PC-9 (cell line): ENCODE data around the gene URAD. TPM values are rescaled to one million over a fixed set of nuclear protein-coding genes. Genes with fewer than 3 reads are reported as not detected.

Experiments
- BruUV-seq: library from RNA; stranded (reverse); fragments of 400-500 nt; replicated peaks from 2 replicates; lab custom pipeline; 2021; lab: Mats Ljungman, UMichigan
- CTCF ChIA-PET: fragments of 300-600 bp; sonication (Branson Sonifier 250); formaldehyde crosslinking; loops from one replicate; lab custom pipeline; 2022; ENCODE audit warnings: antibody characterized with exemption; lab: Charles Lee
- POLR2A ChIA-PET: fragments of 300-600 bp; sonication (Branson Sonifier 250); formaldehyde crosslinking; loops from one replicate; lab custom pipeline; 2022; ENCODE audit warnings: antibody characterized with exemption; ENCODE audit not compliant: unreplicated experiment; lab: Charles Lee
- DNase-seq, 2 experiments: peaks; one replicate each; pipeline versions ENCODE4 v3.0.0 to v3.0.0-alpha.2; 2015 to 2022; ENCODE audit warnings: mixed read lengths in 1 of 2
- H2AFZ ChIP-seq: fragments of 200-600 bp; sonication (generic); 2 replicates; pipeline ENCODE4 v1.8.1; 2017; ENCODE audit warnings: antibody characterized with exemption
- H3F3A ChIP-seq: fragments of 200-600 bp; sonication (generic); 2 replicates; pipeline ENCODE4 v1.8.1; 2017; ENCODE audit warnings: antibody characterized with exemption, mild to moderate bottlenecking, low read depth; ENCODE audit not compliant: insufficient read depth
- H3K27ac ChIP-seq: fragments of 200-600 bp; sonication (generic); 2 replicates; pipeline ENCODE4 v1.6.1; 2016; ENCODE audit warnings: mixed run types
- H3K27me3 ChIP-seq: fragments of 200-600 bp; sonication (generic); 2 replicates; pipeline ENCODE4 v1.6.1; 2016; ENCODE audit warnings: low read depth, mixed run types; ENCODE audit not compliant: insufficient read depth
- H3K36me3 ChIP-seq: fragments of 200-600 bp; sonication (generic); 2 replicates; pipeline ENCODE4 v1.6.1; 2016; ENCODE audit warnings: low read depth, mixed run types
- H3K4me1 ChIP-seq: fragments of 200-600 bp; sonication (generic); replicated peaks from 2 replicates; pipeline ENCODE4 v1.6.1; 2016; ENCODE audit warnings: mixed run types; ENCODE audit not compliant: insufficient read depth
- H3K4me2 ChIP-seq: fragments of 200-600 bp; sonication (generic); 2 replicates; pipeline ENCODE4 v1.6.1; 2017; ENCODE audit warnings: mixed run types
- H3K4me3 ChIP-seq: fragments of 200-600 bp; sonication (generic); 2 replicates; pipeline ENCODE4 v1.6.1; 2016; ENCODE audit warnings: mixed run types
- H3K79me2 ChIP-seq: fragments of 200-600 bp; sonication (generic); 2 replicates; pipeline ENCODE4 v1.6.1; 2017; ENCODE audit warnings: low read depth, mixed run types
- H3K9me2 ChIP-seq: fragments of 200-600 bp; sonication (generic); 2 replicates; pipeline ENCODE4 v1.8.1; 2017; ENCODE audit warnings: mild to moderate bottlenecking; ENCODE audit not compliant: insufficient read depth
- H3K9me3 ChIP-seq: fragments of 200-600 bp; sonication (generic); 2 replicates; pipeline ENCODE4 v1.8.1; 2016; ENCODE audit warnings: low read depth; ENCODE audit not compliant: insufficient read depth
- H4K20me1 ChIP-seq: fragments of 200-600 bp; sonication (generic); 2 replicates; pipeline ENCODE4 v1.8.1; 2017; ENCODE audit not compliant: insufficient read depth
- CTCF ChIP-seq: fragments of 200-600 bp; sonication (generic); conservative IDR thresholded peaks from 2 replicates; pipeline ENCODE4 v1.6.1; 2017; ENCODE audit warnings: mixed run types, antibody characterized with exemption, mild to moderate bottlenecking, moderate library complexity
- EZH2 ChIP-seq: fragments of 200-600 bp; sonication (generic); IDR thresholded peaks from 2 replicates; pipeline ENCODE4 v1.8.0; 2017; ENCODE audit warnings: antibody characterized with exemption, low read depth
- intact Hi-C: fragments of 100-400 bp; cut with micrococcal nuclease; formaldehyde crosslinking; loops from one replicate; pipeline ENCODE4 v1.10.0; 2022; ENCODE audit not compliant: unreplicated experiment
- total RNA-seq: library from RNA; stranded (reverse); gene quantifications from 2 replicates; pipeline ENCODE4 v1.2.3, GENCODE V29; 2021

The URAD gene
- total RNA-seq, 1 experiment from 2014 or later = not detected

- no TSS peak for BruUV-seq
- Histone ChIP-seq H3K4me1 (no peaks in the 10 kb centered on the region), H3K4me3 (no peak overlapping the region), H3K79me2 (no peaks in the 10 kb centered on the region), H3K4me2 (no peak overlapping the region), H3K9me2 (no peaks in the 10 kb centered on the region), H3F3A (no peaks in the 10 kb centered on the region), H4K20me1 (no peaks in the 10 kb centered on the region), H3K27me3 (peaks cover 43% of the 10 kb centered on the region), H3K36me3 (no peaks in the 10 kb centered on the region), H3K27ac (no peak overlapping the region), H3K9me3 (no peaks in the 10 kb centered on the region), H2AFZ (no peak overlapping the region)
- CTCF ChIA-PET = no interaction called here
- DNase-seq = no peak
- TF ChIP-seq CTCF (no peak), EZH2 (no peak)
- POLR2A ChIA-PET = no interaction called here
- intact Hi-C loops = no loop called here
Measured at GRCh38 chr13:27979765-27980279, 8.7 kb downstream of the URAD start.

- no peaks in the 10 kb centered on the region for H4K20me1 ChIP-seq
- no peaks in the 10 kb centered on the region for H3F3A ChIP-seq
- H3K27me3 ChIP-seq = peaks cover 46% of the 10 kb centered on the region
- no peak overlapping the region for H2AFZ ChIP-seq
- no peak for DNase-seq
- H3K4me3 ChIP-seq = no peak overlapping the region
- no peak for TF ChIP-seq CTCF
- TF ChIP-seq EZH2 = no peak
- H3K9me2 ChIP-seq = no peaks in the 10 kb centered on the region
- no peaks in the 10 kb centered on the region for H3K4me1 ChIP-seq
- H3K27ac ChIP-seq = no peak overlapping the region
- H3K36me3 ChIP-seq = no peaks in the 10 kb centered on the region
- H3K79me2 ChIP-seq = no peaks in the 10 kb centered on the region
- no TSS peak for BruUV-seq
- CTCF ChIA-PET = no interaction called here
- no peaks in the 10 kb centered on the region for H3K9me3 ChIP-seq
- no peak overlapping the region for H3K4me2 ChIP-seq
- POLR2A ChIA-PET = no interaction called here
- intact Hi-C loops = no loop called here
Measured at GRCh38 chr13:27979001-27979643, 9.4 kb downstream of the URAD start.

GRCh38 chr13:27978301-27978968 is 10.1 kb downstream of the URAD start:
- ChIA-PET POLR2A (no interaction called here), CTCF (no interaction called here)
- Histone ChIP-seq H3K79me2 (no peaks in the 10 kb centered on the region), H3K27me3 (peaks cover 46% of the 10 kb centered on the region), H4K20me1 (no peaks in the 10 kb centered on the region), H3K4me2 (no peak overlapping the region), H3K9me2 (no peaks in the 10 kb centered on the region), H3K27ac (no peak overlapping the region), H2AFZ (no peak overlapping the region), H3K36me3 (no peaks in the 10 kb centered on the region), H3F3A (no peaks in the 10 kb centered on the region), H3K4me1 (no peaks in the 10 kb centered on the region), H3K9me3 (no peaks in the 10 kb centered on the region), H3K4me3 (no peak overlapping the region)
- TF ChIP-seq CTCF (no peak), EZH2 (no peak)
- DNase-seq = no peak
- BruUV-seq = no TSS peak
- intact Hi-C loops = no loop called here
